HG02981 (cell line): Measurements from ENCODE around the gene NCKAP5.
A peak's percentile ranks its signal among the peaks of the same experiment; 100 is the strongest.
"Not testable (repeated sequence)": the region's sequence is repeated elsewhere in the genome, so short reads cannot be mapped to it uniquely, and the experiment has no call there.

Experiments used
- ATAC-seq: cut with Tn5 transposase; IDR thresholded peaks from one replicate; pipeline ENCODE4 v1.9.1; 2021; ENCODE audit warnings: mild to moderate bottlenecking, moderate library complexity; ENCODE audit not compliant: unreplicated experiment

The NCKAP5 gene

DNA sequence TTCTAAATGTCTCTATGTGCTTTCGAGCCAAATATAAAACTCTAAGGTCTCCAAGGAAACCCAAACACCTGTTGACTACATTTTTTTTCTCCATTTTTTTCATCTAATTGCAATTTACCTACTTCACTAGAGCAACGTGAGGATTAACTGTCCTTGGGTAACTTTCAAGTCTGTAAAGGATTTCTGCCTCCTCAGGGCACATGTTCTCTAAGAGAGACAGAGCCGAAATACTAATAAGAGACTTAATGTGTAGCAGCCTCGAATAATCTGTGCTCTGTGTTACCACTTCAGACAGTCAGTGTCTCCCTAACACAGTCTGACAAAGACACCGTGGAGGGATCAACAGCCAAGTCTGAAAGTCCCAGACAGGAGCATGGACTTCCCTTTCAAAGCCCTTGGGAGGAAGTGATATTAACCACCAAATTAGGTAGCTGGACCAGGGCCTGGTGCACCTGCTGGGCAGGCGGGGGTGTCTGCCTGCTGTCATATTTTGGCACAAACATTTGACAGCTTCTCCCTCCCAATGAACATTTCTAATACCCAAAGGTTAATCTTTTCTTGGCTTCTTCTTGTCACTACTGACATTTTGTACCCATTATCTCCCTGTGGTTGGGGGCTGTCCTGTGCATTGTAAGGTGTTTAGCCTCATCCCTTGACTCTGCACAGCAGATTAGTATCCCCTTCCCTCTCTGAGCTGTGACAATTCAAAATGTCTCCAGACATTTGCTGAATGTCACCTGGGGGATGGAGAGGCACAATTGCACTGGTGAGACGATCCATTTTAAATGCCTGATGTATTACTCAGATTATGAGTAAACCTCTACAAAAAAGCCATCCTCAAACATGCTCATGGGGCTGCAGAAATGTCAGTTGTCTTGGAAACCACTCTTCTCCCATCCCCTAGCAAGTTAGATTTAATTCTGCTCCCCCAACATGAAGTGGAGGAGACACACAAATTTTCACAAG, 852.6 kb downstream of the NCKAP5 start:
- ATAC-seq = peak; percentile 54

DNA sequence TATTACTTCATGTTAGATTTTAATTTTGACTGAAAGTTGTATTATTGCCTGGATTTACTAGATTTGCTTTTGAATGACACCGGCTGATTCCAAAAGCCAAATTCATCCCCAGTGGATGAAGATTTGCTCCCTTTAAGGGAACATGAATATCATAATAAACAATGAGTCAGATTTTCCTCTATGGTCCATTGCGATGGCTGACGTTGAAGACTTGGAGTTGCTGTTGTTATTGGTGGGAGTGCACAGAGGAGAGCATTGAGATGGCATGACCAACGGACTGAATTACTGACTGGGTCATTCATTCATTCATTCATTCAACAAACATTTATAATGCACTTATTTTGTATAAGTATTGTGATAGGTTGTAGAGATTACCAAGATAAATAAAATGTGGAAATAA, 864.9 kb downstream of the NCKAP5 start:
- no peak for ATAC-seq

DNA sequence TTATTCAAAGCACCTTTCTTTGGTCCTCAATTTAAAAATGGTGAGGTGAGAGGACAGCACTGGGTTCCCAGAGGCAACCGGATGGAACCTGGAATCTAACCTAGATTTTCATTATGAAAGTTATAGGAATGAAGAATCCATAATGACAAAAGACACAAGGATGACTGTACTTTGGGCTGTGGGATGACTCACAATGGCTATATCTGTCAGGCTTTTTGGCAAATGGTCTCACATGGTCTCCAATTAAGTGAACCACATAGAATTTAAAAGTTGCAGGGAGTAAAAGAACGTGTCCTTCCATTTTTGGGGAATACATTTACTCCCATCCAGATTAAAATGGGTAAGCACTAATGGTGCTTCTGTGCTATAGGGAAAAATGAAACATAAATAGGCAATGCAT, 866.5 kb downstream of the NCKAP5 start:
- ATAC-seq = no peak

- not testable (repeated sequence) for ATAC-seq
Measured at GRCh38 chr2:132699802-132700201, 868.5 kb downstream of the NCKAP5 start.

DNA sequence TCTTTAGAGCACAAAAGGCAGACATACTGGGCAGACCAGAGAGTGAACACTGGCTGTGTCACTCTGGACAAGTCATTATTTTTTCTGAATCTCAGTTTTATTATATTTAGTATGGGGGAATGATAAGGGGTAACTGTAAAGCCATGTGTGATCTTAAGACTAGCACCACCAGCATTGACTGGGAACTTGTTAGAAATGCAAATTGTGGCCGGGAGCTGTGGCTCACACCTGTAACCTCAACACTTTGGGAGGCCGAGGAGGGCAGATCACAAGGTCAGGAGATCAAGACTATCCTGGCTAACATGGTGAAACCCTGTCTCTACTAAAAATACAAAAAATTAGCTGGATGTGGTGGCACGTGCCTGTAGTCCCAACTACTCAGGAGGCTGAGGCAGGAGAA, 869.9 kb downstream of the NCKAP5 start:
- not testable (repeated sequence) for ATAC-seq

DNA sequence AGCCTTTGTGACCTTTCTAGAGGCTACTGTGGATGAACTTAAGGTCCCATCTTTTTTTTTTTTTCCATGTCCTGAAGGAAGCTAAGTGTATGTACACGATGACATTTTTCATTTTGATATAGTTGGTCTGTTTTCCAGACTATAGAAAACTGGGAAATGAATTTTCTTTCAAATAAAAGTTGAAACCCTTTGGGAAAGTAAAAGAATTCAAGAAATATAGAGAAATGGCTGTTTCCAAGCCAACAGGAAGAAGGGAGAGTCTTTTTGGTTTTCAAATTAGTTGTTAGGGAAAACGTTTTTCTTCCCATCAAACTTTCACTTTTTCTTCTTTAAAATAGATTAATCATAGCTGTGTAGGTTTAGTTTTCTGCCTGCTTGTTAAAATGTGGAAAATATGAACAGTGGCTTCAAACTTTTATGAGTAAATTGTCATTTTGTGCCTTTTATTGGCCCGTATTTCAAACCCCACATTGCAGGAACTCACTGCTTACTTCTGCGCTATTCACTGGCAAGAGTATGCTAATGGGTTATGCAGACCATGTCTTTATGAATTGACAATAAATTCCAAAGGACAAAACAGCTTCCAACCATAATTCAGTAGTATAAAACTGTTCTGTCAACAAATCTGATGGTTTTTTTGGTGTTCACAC, 870.6 kb downstream of the NCKAP5 start:
- no peak for ATAC-seq

DNA sequence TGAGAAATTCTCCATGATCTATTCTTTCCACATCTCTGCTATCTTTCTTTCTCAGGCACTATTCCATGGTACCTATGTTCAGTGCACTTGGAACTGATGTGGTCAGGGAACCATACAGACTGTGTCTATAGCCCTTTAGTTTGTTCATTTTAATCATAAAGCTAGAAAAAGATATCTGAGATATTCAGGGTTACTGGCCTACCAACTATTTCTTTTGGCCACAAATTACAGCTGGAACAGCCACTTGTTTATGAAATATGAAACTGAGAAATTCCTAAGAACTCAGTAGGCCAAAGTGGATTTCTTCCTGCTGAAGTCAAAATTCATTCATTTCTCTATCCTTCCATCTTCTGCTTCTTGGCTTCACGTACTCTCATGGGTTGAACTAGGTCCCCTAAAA, 875.4 kb downstream of the NCKAP5 start:
- ATAC-seq = no peak

DNA sequence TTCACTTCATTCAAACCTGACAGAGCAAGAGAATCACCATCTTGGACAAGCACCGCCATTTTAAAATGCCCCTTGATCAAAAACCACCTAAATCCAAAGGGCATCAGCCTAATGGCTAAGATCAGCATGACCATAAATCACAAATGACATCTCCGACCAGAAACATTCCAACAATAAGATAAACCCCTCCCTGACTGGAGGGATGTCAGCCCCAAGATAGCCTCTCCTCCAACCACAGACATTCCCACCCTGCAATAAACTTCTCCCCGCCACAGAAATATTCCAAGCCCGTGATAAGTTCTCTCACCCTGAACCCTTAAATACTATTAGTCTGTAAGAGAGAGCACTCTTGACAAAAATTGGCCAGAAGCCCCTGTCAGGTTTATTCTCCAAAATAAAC, 876.7 kb downstream of the NCKAP5 start:
- ATAC-seq = no peak

GRCh38 chr2:132690664-132691303, 877.5 kb downstream of the NCKAP5 start:
- ATAC-seq = no peak

- ATAC-seq = no peak
Measured at GRCh38 chr2:132681766-132682165, 886.5 kb downstream of the NCKAP5 start.

DNA sequence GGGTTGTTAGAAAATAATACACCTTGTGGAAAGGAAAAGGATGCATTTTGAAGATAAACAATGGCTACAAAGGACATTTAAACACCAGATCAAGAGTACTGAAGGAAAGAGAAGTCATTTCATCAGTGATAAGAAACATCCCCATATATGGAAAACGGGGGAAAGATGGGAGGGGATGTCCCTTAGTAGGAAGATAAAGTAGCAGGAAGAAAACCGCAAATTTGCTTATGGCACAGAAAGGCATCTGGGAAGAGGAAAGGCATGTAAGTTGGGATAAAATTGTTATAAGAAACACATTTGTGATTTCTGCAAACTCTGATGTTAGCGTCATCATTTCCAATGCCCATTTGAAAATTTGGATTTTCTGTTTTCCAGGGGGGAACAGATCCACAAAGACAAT, 887.7 kb downstream of the NCKAP5 start:
- no peak for ATAC-seq

DNA sequence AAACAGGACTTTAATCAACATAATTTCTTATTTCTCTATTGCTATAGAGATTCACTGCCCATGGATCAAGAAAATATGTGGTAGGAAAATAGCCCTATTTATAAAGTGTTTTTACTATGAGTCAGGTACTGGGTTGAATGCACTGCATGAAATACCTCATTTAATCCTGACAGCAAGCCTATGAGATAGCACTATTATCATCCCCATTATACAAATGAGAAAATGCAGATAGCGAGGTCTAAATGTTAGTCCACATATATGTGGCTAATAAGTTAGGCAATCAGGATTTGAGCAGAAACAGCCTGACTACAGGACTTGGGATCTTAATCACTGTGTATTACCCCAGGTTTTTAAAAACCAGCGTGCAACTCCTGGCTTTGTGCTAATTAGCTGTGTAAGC, 889.8 kb downstream of the NCKAP5 start:
- no peak for ATAC-seq

GRCh38 chr2:132677661-132678060, 890.6 kb downstream of the NCKAP5 start:
- no peak for ATAC-seq

DNA sequence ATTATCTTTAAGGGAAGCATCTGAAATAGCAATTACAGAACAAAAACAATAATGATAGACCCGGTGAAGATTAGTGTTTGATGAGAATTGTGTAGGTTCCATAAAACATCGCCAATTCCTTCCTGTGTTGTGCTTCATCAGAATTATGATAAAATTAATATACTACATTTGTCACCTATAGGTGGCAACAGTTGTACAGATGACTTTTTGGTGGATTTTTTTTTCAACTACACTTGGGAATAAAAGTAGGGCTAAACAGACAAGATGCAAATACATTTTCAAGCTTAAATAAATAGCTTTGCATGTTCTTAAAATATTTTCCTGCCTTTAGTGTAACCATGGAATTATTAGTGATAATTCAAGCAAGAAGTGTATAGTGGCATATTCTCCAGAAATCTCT, 891.3 kb downstream of the NCKAP5 start:
- no peak for ATAC-seq

DNA sequence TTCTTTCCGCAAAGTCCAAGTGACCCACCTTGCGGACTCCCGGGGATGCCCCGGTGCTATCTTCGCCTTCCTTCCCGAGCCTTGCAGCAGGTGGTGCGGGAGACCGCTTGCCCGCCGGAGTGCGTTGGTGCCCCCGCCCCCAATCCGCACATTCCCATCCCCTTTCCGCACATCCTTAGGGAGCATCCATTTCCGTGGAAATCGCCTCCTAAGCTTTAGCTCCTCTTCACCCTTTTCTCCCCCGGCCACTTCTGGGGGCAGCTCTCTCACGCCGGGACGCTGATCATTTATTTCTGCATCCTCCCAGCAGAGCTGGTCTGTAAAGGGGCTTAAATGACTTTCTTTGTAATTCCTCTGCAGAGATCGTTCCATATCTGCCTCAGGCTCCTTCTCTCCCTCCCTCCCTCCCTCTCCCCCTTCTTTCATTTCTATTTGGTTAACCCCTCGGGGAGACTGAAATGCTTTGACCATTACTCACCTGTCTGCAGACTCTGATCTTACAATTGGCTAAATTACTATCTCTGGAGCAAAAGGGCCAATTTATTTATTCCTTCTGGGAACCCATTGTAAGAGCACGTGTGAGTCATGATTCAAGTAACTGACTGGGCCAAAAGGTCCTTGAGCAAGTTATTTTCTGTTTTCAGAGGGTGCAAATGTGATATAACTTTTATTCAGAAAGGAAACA, 897.0 kb downstream of the NCKAP5 start:
- no peak for ATAC-seq

DNA sequence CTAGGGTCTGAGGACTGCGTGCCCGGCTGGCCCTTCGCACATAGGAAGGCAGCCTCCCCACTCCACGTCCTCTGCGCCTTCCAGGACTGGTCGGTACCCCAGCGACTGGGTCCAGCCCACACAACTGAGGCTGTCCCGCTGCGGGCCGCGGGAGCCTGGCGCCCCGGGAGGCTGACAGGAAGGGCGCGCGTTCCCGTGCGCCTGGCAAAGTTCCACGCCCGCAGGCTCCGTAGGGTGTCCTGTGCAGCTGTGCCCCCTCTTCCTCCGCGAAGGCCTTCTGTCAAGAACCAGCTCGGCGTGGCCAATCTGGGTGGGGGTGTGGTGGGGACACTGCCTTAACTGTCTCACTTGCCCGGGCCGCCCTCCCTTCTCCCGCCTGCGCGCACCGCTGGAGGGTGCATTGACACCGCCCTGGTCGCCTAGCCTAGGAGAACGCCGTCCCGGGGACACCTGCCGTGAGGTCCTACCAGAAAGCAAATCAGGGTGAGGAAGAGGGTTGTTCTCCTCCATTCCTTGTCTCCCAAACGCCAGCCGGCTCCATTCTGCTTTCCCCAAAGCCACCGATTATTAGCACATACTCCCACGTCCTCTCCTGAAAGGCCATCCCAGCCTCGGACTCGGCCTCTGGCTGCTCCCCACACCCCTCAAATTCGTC, 897.6 kb downstream of the NCKAP5 start:
- no peak for ATAC-seq

- no peak for ATAC-seq
Measured at GRCh38 chr2:132669908-132670495, 898.3 kb downstream of the NCKAP5 start, which contains the start of gene LYPD1. Gene LYPD1 (minus strand): TSS chr2:132670205. CDS start chr2:132669932, 273 bp downstream.

DNA sequence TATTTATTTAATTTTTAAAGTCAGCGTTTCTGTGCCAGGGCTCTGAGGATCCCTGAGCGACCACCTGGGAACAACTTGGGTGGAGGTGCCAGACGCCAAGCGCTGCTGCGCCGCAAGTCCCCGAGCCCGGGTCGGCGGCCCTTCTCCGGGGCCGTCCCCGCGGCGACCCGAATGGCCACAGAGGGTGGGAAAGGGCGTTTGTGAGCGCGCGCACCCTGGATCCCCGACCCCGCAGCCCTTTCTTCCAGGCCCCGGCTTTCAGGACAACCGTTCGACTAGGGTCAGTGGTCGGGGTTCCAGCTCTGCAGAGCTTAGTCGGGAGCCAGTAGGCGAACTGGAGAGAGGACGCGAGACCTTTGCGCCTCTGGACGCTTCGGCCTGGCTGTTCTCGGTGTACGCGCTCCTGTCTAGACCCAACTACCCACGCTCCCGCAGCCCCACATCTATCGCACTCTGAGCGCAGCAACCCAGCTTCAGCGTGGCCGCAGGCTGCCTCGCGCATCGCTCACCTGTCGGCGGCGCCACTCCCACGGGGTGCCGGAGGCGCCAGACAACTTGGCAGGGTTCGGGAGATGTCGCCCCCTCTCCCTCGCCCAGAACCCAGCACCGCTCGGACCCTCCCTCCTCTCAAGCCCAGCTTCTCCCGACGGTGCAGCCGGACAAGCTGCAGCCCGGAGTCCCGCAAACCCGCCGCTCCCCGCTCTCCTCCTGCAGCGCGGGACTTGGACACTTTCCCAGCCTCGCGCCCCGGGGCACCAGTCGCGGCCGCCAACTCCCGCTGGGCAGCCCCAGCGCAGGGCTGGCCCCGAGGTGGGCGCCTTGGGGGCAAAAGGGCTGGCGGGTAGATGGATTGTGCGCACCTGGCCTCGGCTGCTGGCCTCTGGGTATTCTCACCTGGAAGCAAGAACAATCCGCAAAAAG, 899.0 kb downstream of the NCKAP5 start:
- no peak for ATAC-seq

DNA sequence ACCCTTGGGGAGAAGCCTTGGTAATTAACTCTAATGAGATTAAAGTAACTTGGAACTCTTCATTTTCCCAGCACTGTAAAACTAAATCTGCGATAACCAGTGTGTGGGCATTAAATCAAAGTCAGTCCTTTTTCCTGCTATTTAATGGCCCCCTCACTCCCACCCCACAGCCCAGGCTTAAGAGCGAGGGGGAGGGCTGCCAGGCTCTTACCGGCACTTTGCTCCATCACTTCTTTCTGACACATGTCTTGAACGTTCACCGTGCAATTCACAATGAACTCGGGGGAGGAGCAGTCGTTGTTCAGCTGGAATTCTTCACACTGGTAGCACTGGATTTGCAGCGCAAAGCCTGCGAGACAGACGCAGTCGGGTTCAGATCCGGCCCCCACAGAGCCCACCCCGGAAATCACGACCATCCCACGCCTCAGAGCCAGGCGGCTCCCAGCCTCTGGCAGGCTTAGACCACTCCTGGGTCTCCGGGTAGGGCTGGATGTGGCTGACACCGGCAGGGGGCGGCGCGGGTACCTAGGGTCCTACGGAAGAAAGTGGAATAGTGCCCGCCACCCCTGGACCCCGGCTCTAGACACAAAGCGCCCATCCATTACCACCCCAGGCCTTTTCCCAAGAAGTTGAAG, 900.0 kb downstream of the NCKAP5 start:
- ATAC-seq = no peak
